Activated CD4-positive, alpha-beta T cell treated with anti-CD3 and anti-CD28 coated beads for 36 hours (primary cell): ENCODE data around the gene ARID4B. TPM values are rescaled to one million over a fixed set of nuclear protein-coding genes. Genes with fewer than 3 reads are reported as not detected.

Source experiments
- ATAC-seq: fragments of 200-7000 bp; cut with Tn5 transposase; one replicate; pipeline ENCODE4 v1.10.0; 2021; ENCODE audit warnings: mild to moderate bottlenecking, moderate library complexity
- CTCF ChIA-PET: fragments of 350-600 bp; sonication (Branson Sonifier 250); formaldehyde crosslinking; loops from one replicate; lab custom pipeline; 2021; ENCODE audit warnings: antibody characterized with exemption; lab: Charles Lee
- POLR2A ChIA-PET: fragments of 350-600 bp; sonication (Branson Sonifier 250); formaldehyde crosslinking; loops from one replicate; lab custom pipeline; 2021; ENCODE audit warnings: antibody characterized with exemption, inconsistent platforms; lab: Charles Lee
- DNase-seq: peaks from one replicate; pipeline ENCODE4 v3.0.0-alpha.2; 2020
- H3K27ac Mint-ChIP-seq: one replicate; pipeline ENCODE4 v1.8.0; 2021; ENCODE audit warnings: mixed read lengths
- H3K27me3 Mint-ChIP-seq: one replicate; pipeline ENCODE4 v1.8.0; 2021; ENCODE audit warnings: mixed read lengths
- H3K36me3 Mint-ChIP-seq: one replicate; pipeline ENCODE4 v1.8.0; 2021; ENCODE audit warnings: low read depth, mixed read lengths
- H3K4me1 Mint-ChIP-seq: one replicate; pipeline ENCODE4 v1.8.0; 2021; ENCODE audit warnings: mixed read lengths
- H3K4me3 Mint-ChIP-seq: one replicate; pipeline ENCODE4 v1.8.0; 2021; ENCODE audit warnings: mild to moderate bottlenecking, moderate library complexity, mixed read lengths
- H3K9me3 Mint-ChIP-seq: one replicate; pipeline ENCODE4 v1.8.0; 2021; ENCODE audit warnings: low read depth, mixed read lengths
- intact Hi-C, 2 experiments: fragments of 100-400 bp; cut with DNase I in 1 of 2; cut with micrococcal nuclease in 1 of 2; formaldehyde crosslinking; loops; one replicate each; pipeline versions ENCODE4 v1.14.2 to v1.15.1; 2022 to 2024; cut with DNase I, micrococcal nuclease
- total RNA-seq, 2 experiments: library from RNA; stranded (reverse); gene quantifications; one replicate each; pipeline ENCODE4 v1.2.3, GENCODE V29; 2021

Gene ARID4B
- total RNA-seq, 2 experiments from 2014 or later: 38.6 to 42.9 TPM

GRCh38 chr1:235130766-235131270, 197.2 kb downstream of the ARID4B start:
- no peak for DNase-seq
- POLR2A ChIA-PET: no interaction called here
- Mint-ChIP-seq H3K27ac (no peak overlapping the region), H3K4me1 (peaks cover 23% of the 10 kb centered on the region), H3K36me3 (peaks cover 37% of the 10 kb centered on the region), H3K9me3 (no peaks in the 10 kb centered on the region), H3K4me3 (no peak overlapping the region), H3K27me3 (no peaks in the 10 kb centered on the region)
- ATAC-seq: no peak
- intact Hi-C loops: no loop called here
- CTCF ChIA-PET: interaction anchor here (0.7 kb wide), 1 partner anchor 26 kb away, joined by 3 read pairs; no protein-coding TSS in a partner anchor

DNA sequence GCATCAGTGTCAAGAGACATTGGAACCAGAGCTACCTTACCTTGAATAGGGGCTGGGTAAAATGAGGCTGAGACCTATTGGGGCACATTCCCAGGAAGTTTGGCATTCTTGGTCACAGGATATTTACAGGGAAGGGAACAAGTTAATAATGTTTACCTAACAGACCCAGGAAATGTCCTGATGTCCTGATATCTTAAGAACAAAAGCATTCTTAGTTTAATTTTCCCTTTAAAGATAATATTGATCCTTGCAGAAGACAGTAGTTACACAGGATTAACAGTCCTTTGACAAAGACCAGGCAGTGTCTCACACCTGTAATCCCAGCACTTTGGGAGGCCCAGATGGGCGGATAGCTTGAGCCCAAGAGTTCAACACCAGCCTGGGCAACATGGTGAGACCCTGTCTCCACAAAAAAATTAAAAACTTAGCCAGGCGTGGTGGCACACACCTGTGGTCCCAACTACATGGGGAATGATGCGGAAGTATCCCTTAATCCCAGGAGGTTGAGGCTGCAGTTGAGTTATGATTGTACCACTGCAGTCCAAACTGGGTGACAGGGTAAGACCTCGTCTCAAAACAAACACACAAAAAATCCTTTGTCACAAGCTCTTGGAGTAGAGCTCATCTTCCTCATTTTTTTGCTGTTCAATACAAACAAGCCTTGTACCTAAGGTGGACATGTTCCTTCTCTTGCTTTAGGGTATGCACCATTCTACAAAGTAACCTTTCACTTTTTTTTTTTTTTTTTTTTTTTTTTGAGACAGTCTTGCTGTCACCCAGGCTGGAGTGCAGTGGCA, 198.0 kb downstream of the ARID4B start:
- ATAC-seq (no peak), DNase-seq (no peak)
- Mint-ChIP-seq H3K27ac (peak overlapping the region; percentile 81), H3K9me3 (no peaks in the 10 kb centered on the region), H3K27me3 (no peaks in the 10 kb centered on the region), H3K36me3 (peaks cover 34% of the 10 kb centered on the region), H3K4me3 (no peak overlapping the region), H3K4me1 (peaks cover 31% of the 10 kb centered on the region)
- ChIA-PET POLR2A (interaction anchor here (1.0 kb wide), 1 partner anchor 31 kb away, joined by 3 read pairs; the partner anchor contains the start of gene RBM34), CTCF (interaction anchor here (0.7 to 1.4 kb wide), 2 partner anchors 9 to 27 kb away, joined by 3 to 4 read pairs; no protein-coding TSS in a partner anchor)
- intact Hi-C loops: loop anchor here (1.0 to 5.0 kb wide), 4 partner anchors 25 to 727 kb away; partner anchors contain the start of gene RBM34 (in 1 of the 2)

DNA sequence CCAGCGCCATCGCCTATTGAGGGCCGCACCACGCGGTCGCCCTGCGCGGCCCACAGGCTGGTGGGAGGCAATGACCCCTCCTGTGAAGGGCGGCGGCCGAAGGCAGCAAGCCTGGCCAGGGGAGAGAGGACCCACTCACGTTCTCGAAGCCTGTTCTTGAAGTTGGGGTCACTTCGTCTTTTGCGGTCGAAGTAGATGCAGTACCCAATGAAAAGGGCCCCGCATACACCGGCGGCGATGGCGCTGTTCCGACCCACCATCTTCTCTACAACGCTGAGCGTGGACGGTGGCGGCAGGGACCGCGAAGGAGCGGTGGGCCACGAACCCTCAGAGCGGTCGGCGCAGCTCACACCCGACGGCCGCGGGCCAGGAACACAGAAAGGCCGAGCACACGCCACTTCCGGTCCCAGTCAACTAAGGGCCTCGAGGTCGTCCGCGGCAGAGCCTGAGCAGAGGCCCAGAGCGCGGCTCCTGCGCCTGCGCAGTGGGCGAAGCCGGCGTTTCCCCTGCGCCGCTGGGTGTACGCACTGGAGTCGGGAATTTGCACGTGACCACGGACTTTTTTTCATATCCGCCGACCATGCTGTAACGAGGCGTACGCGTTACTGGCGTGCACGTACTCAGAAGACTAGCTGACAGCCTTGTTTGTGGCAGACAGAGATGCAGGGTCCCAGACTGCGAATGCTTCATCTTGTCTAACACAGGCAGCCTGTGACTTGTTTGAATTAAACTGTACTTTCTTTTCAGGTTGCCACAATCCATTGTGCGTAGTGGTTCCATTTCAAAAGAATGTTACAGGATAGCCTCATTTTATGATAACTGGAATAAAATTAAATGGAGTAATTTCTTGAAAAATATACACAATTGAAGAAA, 199.3 kb downstream of the ARID4B start, which contains the start of gene TOMM20:
TSS of gene TOMM20 (minus strand) at position 382 of the 873 bp plus-strand sequence. CDS start at position 260, 122 bp downstream.
- Mint-ChIP-seq H3K4me3 (peak within 1 kb of the TSS; percentile 90), H3K9me3 (no peaks in the 10 kb centered on the region), H3K27me3 (no peaks in the 10 kb centered on the region), H3K4me1 (peaks cover 41% of the 10 kb centered on the region), H3K36me3 (peaks cover 35% of the 10 kb centered on the region), H3K27ac (peak within 1 kb of the TSS; percentile 98)
- ChIA-PET POLR2A (interaction anchor here (1.0 kb wide), 2 partner anchors 19 to 32 kb away, joined by 3 read pairs; partner anchors contain the start of gene RBM34), CTCF (interaction anchor here (1.0 to 1.4 kb wide), 2 partner anchors 10 to 114 kb away, joined by 3 to 4 read pairs; no protein-coding TSS in a partner anchor)
- ATAC-seq (peak; percentile 92), DNase-seq (peak; percentile 97)
- intact Hi-C loops: loop anchor here (1.0 to 5.0 kb wide), 8 partner anchors 24 to 755 kb away; partner anchors contain the start of genes ARID4B (in 2 of the 2), GGPS1 (in 2 of the 2), RBM34 (in 2 of the 2) and B3GALNT2 (in 1 of the 2)

DNA sequence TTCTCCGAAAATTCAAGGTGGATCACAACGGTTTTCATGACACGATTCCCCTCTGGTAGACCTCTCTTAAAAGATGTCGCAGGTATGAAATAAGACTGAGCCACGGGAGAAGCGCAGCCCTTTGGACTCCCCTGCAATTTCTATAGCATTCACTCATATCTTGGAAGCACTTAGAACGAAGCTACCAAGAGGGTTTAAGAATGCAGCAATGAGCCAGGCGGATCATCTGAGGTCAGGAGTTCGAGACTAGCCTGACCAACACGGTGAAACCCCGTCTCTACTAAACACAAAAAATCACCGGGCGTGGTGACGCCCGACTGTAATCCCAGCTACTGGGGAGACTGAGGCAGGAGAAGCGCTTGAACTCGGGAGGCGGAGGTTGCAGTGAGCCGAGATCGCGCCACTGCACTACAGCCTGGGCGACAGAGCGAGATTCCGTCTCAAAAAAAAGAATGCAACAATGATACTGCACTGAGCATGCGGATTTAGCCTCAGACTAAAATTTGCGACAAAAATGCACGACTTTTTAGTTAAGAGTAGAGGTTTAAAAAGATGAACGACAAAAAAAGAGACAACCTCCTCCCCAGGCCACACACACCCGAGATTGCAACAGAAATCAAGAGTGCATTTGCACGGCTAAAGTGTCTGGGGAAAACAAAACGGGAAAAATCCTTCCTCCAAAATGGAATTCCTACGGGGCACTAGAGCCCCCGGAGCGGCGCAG, 200.1 kb downstream of the ARID4B start:
- H3K27me3 Mint-ChIP-seq: no peaks in the 10 kb centered on the region
- peak; percentile 47 for DNase-seq
- peak overlapping the region; percentile 98 for H3K27ac Mint-ChIP-seq
- POLR2A ChIA-PET: interaction anchor here (0.6 to 1.0 kb wide), 3 partner anchors 18 to 473 kb away, joined by 3 read pairs; no protein-coding TSS in a partner anchor
- no peak for ATAC-seq
- intact Hi-C loops: loop anchor here (1.0 to 5.0 kb wide), 8 partner anchors 23 to 755 kb away; partner anchors contain the start of genes ARID4B (in 2 of the 2), GGPS1 (in 2 of the 2), B3GALNT2 (in 1 of the 2) and COA6 (in 1 of the 2)
- H3K9me3 Mint-ChIP-seq: no peaks in the 10 kb centered on the region
- H3K4me1 Mint-ChIP-seq: peaks cover 49% of the 10 kb centered on the region
- CTCF ChIA-PET: interaction anchor here (1.6 kb wide), 2 partner anchors 23 to 79 kb away, joined by 3 to 6 read pairs; no protein-coding TSS in a partner anchor
- peaks cover 39% of the 10 kb centered on the region for H3K36me3 Mint-ChIP-seq
- H3K4me3 Mint-ChIP-seq: peak overlapping the region; percentile 90

GRCh38 chr1:235127203-235127602, 200.8 kb downstream of the ARID4B start:
- Mint-ChIP-seq H3K27ac (peak overlapping the region; percentile 98), H3K4me3 (peak overlapping the region; percentile 90), H3K27me3 (no peaks in the 10 kb centered on the region), H3K36me3 (peaks cover 43% of the 10 kb centered on the region), H3K4me1 (peaks cover 50% of the 10 kb centered on the region), H3K9me3 (no peaks in the 10 kb centered on the region)
- no peak for DNase-seq
- intact Hi-C loops: loop anchor here in 1 of 2 experiments (5.0 kb wide), 1 partner anchor 730 kb away; no protein-coding TSS in a partner anchor
- ATAC-seq: no peak
- CTCF ChIA-PET: interaction anchor here (1.1 to 1.6 kb wide), 3 partner anchors 22 to 290 kb away, joined by 3 to 6 read pairs (median 4); no protein-coding TSS in a partner anchor
- POLR2A ChIA-PET: interaction anchor here (0.6 to 1.0 kb wide), 5 partner anchors 24 to 474 kb away, joined by 3 to 4 read pairs (median 3); partner anchors contain the start of genes GGPS1 and RBM34

DNA sequence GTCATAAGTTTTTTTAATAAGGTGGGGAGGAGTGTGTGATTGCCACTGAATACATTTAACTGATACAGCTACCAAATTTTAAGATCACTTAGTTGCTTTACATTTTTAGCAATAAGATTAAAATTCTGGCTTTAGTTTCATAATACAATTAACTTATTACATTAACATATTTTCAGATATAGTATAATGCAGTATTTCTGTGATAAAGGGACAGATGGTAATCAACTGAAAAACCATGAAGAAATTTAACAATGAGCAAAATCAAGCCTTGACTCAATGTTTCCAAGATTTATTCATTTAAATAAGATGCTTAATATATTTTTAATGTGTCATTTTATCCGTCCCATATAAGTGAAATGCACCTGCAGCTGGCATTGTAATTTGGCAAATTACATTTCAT, 203.3 kb downstream of the ARID4B start:
- Mint-ChIP-seq H3K9me3 (no peaks in the 10 kb centered on the region), H3K4me3 (peak overlapping the region; percentile 31), H3K4me1 (peaks cover 52% of the 10 kb centered on the region), H3K27me3 (no peaks in the 10 kb centered on the region), H3K36me3 (peaks cover 56% of the 10 kb centered on the region), H3K27ac (peak overlapping the region; percentile 81)
- no peak for ATAC-seq
- CTCF ChIA-PET: interaction anchor here (0.6 to 2.5 kb wide), 3 partner anchors 14 to 292 kb away, joined by 3 to 6 read pairs (median 5); no protein-coding TSS in a partner anchor
- intact Hi-C loops: loop anchor here in 1 of 2 experiments (1.0 to 5.0 kb wide), 2 partner anchors 20 to 733 kb away; no protein-coding TSS in a partner anchor
- POLR2A ChIA-PET: no interaction called here
- no peak for DNase-seq

DNA sequence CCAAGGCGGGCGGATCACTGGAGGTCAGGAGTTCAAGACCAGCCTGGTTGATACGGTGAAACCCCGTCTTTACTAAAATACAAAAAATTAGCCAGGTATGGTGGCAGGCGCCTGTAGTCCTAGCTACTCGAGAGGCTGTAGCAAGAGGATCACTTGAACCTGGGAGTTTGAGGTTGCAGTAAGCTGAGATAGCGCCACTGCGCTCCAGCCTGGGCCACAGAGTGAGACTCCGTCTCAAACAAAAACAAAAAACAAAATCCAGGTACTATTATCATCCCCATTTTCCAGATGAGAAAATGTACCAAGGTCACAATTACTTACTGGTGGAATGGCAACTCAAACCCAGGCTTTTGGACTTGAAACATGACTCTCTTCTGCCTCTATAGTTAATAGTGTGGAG, 203.9 kb downstream of the ARID4B start:
- Mint-ChIP-seq H3K9me3 (no peaks in the 10 kb centered on the region), H3K4me1 (peaks cover 51% of the 10 kb centered on the region)
- intact Hi-C loops: loop anchor here in 1 of 2 experiments (1.0 kb wide), 1 partner anchor 20 kb away; no protein-coding TSS in a partner anchor

GRCh38 chr1:235122348-235122747, 205.6 kb downstream of the ARID4B start:
- Mint-ChIP-seq H3K9me3 (no peaks in the 10 kb centered on the region), H3K4me3 (no peak overlapping the region), H3K27ac (peak overlapping the region; percentile 17), H3K36me3 (peaks cover 65% of the 10 kb centered on the region), H3K27me3 (no peaks in the 10 kb centered on the region), H3K4me1 (peaks cover 49% of the 10 kb centered on the region)
- ChIA-PET POLR2A (interaction anchor here (0.9 to 3.3 kb wide), 3 partner anchors 14 to 864 kb away, joined by 3 to 16 read pairs (median 3); no protein-coding TSS in a partner anchor), CTCF (interaction anchor here (1.1 to 4.3 kb wide), 7 partner anchors 9 to 293 kb away, joined by 3 to 46 read pairs (median 4); no protein-coding TSS in a partner anchor)
- no peak for DNase-seq
- ATAC-seq: no peak
- intact Hi-C loops: no loop called here

More for the DNA sequence above, 203.9 kb downstream of the ARID4B start:
- ChIA-PET POLR2A (interaction anchor here (0.6 kb wide), 1 partner anchor 12 kb away, joined by 3 read pairs; no protein-coding TSS in a partner anchor), CTCF (interaction anchor here (0.6 to 2.5 kb wide), 4 partner anchors 15 to 293 kb away, joined by 3 to 6 read pairs (median 4); no protein-coding TSS in a partner anchor)
- Mint-ChIP-seq H3K27me3 (no peaks in the 10 kb centered on the region), H3K4me3 (peak overlapping the region; percentile 31), H3K27ac (peak overlapping the region; percentile 81), H3K36me3 (peaks cover 62% of the 10 kb centered on the region)
- ATAC-seq (no peak), DNase-seq (no peak)
